CD4-positive, alpha-beta T cell (primary cell): Measurements from ENCODE around the gene PPIL1. TPM values are rescaled to one million over a fixed set of nuclear protein-coding genes. Genes with fewer than 3 reads are reported as not detected.

Source experiments
- ATAC-seq: fragments of 200-7000 bp; cut with Tn5 transposase; one replicate; pipeline ENCODE4 v1.10.0; 2022; ENCODE audit warnings: mild to moderate bottlenecking; ENCODE audit not compliant: poor library complexity
- CTCF ChIA-PET: fragments of 350-600 bp; sonication (Branson Sonifier 250); formaldehyde crosslinking; loops from one replicate; lab custom pipeline; 2021; ENCODE audit warnings: antibody characterized with exemption, inconsistent platforms; lab: Charles Lee
- POLR2A ChIA-PET: fragments of 350-600 bp; sonication (Branson Sonifier 250); formaldehyde crosslinking; loops from one replicate; lab custom pipeline; 2021; ENCODE audit warnings: antibody characterized with exemption, inconsistent platforms; lab: Charles Lee
- DNase-seq, 14 experiments: peaks; one replicate each; pipeline ENCODE4 v3.0.0-alpha.2; 2013 to 2020; ENCODE audit warnings: mixed read lengths in 2 of 14
- H3K27ac ChIP-seq, 2 donors: one replicate each; pipeline versions ENCODE4 v1.5.1 to v1.7.0; 2013; ENCODE audit warnings: low read length in 2 of 2, low read depth in 1 of 2, mild to moderate bottlenecking in 1 of 2
- H3K27me3 ChIP-seq, 2 experiments: 1 replicate in 1 of 2; 2 replicates in 1 of 2; pipeline versions ENCODE4 v1.6.1 to v1.7.0; 2013; ENCODE audit warnings: low read length in 2 of 2, control low read depth in 1 of 2, mild to moderate bottlenecking in 1 of 2, moderate library complexity in 1 of 2; ENCODE audit not compliant: insufficient read depth in 2 of 2, control insufficient read depth in 1 of 2
- H3K36me3 ChIP-seq: one replicate; pipeline ENCODE4 v1.6.1; 2013; ENCODE audit warnings: low read length, control low read depth; ENCODE audit not compliant: insufficient read depth
- H3K4me1 ChIP-seq: one replicate; pipeline ENCODE4 v1.6.1; 2013; ENCODE audit warnings: low read length, control low read depth; ENCODE audit not compliant: insufficient read depth
- H3K4me3 ChIP-seq: one replicate; pipeline ENCODE4 v1.5.1; 2013; ENCODE audit warnings: mild to moderate bottlenecking, low read length, moderate library complexity
- H3K9me3 ChIP-seq, 2 experiments: 1 replicate in 1 of 2; 2 replicates in 1 of 2; pipeline versions ENCODE4 v1.6.1 to v1.7.0; 2013; ENCODE audit warnings: low read length in 2 of 2, mild to moderate bottlenecking in 2 of 2, control low read depth in 1 of 2, moderate library complexity in 1 of 2; ENCODE audit not compliant: control insufficient read depth in 1 of 2, insufficient read depth in 1 of 2
- H3K27ac Mint-ChIP-seq: one replicate; pipeline ENCODE4 v1.8.0; 2020; ENCODE audit warnings: mixed read lengths
- H3K27me3 Mint-ChIP-seq: one replicate; pipeline ENCODE4 v1.8.0; 2021; ENCODE audit warnings: mixed read lengths
- H3K36me3 Mint-ChIP-seq: one replicate; pipeline ENCODE4 v1.8.0; 2021; ENCODE audit warnings: low read depth, mixed read lengths
- H3K4me1 Mint-ChIP-seq: one replicate; pipeline ENCODE4 v1.8.0; 2021; ENCODE audit warnings: low read depth, mixed read lengths
- H3K4me3 Mint-ChIP-seq: one replicate; pipeline ENCODE4 v1.8.0; 2020; ENCODE audit warnings: mild to moderate bottlenecking, mixed read lengths
- H3K9me3 Mint-ChIP-seq: one replicate; pipeline ENCODE4 v1.8.0; 2020; ENCODE audit warnings: mixed read lengths
- intact Hi-C, 2 experiments: fragments of 100-400 bp; cut with DNase I in 1 of 2; cut with micrococcal nuclease in 1 of 2; formaldehyde crosslinking; loops; one replicate each; pipeline versions ENCODE4 v1.15.1 to v1.9.0; 2023 to 2025; cut with DNase I, micrococcal nuclease
- total RNA-seq, 174 experiments: library from RNA in 2 of 174; stranded (reverse) in 2 of 174; gene quantifications; one replicate each; pipeline ENCODE4 v1.2.3 and lab custom pipeline; 2021 to 2026
- TF ChIP-seq, protein P1 (sequence below): fragments of 200-600 bp; IDR thresholded peaks from one replicate; pipeline ENCODE4 v1.8.0; 2022; ENCODE audit warnings: antibody characterized with exemption, mild to moderate bottlenecking

PPIL1 gene
- total RNA-seq, 2 experiments from 2014 or later, result 1.8 to 2.2 TPM

DNA sequence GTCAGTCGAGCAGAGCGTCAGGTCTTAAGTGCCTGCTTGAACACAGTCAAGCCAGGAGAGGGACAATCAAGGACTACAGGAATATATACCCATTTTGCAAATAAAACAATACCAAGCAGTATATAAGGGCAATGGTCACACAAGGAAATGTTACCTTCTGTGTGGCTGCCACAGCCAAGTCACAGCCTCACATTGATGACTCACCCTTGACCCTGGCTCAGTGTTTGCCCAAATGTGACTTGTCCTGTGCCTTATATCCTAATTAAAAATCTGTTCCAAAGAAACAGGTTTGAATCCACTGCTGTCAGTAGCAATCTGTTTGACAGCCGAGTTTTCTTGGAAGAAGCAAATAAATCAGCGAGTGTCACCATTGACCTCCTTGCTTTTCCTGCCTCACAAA, 45.4 kb upstream of the PPIL1 start:
- Histone ChIP-seq H3K9me3 (no peaks in the 10 kb centered on the region), H3K4me1 (no peaks in the 10 kb centered on the region), H3K27me3 (no peaks in the 10 kb centered on the region), H3K27ac (no peak overlapping the region), H3K36me3 (peaks cover 87% of the 10 kb centered on the region), H3K4me3 (no peak overlapping the region)
- POLR2A ChIA-PET, result no interaction called here
- no peaks in the 10 kb centered on the region for H3K27me3 Mint-ChIP-seq
- ATAC-seq, result no peak
- H3K4me3 Mint-ChIP-seq, result no peak overlapping the region
- TF ChIP-seq, protein P1, sequence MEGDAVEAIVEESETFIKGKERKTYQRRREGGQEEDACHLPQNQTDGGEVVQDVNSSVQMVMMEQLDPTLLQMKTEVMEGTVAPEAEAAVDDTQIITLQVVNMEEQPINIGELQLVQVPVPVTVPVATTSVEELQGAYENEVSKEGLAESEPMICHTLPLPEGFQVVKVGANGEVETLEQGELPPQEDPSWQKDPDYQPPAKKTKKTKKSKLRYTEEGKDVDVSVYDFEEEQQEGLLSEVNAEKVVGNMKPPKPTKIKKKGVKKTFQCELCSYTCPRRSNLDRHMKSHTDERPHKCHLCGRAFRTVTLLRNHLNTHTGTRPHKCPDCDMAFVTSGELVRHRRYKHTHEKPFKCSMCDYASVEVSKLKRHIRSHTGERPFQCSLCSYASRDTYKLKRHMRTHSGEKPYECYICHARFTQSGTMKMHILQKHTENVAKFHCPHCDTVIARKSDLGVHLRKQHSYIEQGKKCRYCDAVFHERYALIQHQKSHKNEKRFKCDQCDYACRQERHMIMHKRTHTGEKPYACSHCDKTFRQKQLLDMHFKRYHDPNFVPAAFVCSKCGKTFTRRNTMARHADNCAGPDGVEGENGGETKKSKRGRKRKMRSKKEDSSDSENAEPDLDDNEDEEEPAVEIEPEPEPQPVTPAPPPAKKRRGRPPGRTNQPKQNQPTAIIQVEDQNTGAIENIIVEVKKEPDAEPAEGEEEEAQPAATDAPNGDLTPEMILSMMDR, result no peak
- H3K36me3 Mint-ChIP-seq, result peaks cover 88% of the 10 kb centered on the region
- H3K27ac Mint-ChIP-seq, result no peak overlapping the region
- DNase-seq, result no peak
- H3K9me3 Mint-ChIP-seq, result no peaks in the 10 kb centered on the region
- CTCF ChIA-PET, result no interaction called here
- intact Hi-C loops, result no loop called here
- H3K4me1 Mint-ChIP-seq, result peaks cover 5% of the 10 kb centered on the region

DNA sequence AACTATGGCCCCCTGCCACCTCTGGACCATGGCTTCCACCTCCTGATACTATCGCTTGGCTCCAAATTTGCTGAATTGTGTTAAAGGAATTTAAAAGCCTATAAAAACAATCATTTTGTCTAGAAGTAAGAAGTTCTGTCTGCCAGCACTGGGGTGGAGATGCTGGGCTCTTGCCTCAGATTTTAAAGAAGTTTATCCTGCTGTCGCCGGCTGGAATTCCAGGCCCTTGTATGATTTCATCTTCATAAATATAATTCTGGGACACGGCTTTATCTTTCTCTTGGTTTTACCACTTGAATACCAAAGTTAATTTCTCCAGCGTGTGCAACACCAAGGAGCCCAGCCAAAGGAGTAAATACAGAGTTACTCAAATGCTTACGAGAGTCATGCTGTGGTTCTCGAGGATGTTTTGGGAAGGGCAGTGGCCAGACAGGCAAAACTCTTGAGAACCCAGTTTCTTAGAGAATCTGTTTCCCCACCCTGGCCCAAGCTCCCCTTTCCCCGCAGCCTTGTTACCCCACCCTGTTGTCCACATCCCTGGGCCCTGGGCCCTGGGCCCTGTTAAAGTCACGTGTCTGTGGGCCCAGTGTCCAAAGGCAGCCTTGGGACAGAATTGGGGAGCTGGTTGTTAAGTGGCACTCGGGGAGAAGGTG, 43.1 kb upstream of the PPIL1 start:
- Mint-ChIP-seq H3K4me3 (no peak overlapping the region), H3K4me1 (peaks cover 18% of the 10 kb centered on the region), H3K9me3 (no peaks in the 10 kb centered on the region), H3K36me3 (peaks cover 81% of the 10 kb centered on the region), H3K27ac (no peak overlapping the region), H3K27me3 (no peaks in the 10 kb centered on the region)
- Histone ChIP-seq H3K4me3 (no peak overlapping the region), H3K4me1 (peaks cover 21% of the 10 kb centered on the region), H3K27me3 (no peaks in the 10 kb centered on the region), H3K9me3 (no peaks in the 10 kb centered on the region), H3K36me3 (peaks cover 75% of the 10 kb centered on the region), H3K27ac (no peak overlapping the region)
- POLR2A ChIA-PET, result no interaction called here
- DNase-seq (no peak), ATAC-seq (no peak)
- CTCF ChIA-PET, result no interaction called here
- TF ChIP-seq, protein P1, result no peak
- intact Hi-C loops, result loop anchor here in 1 of 2 experiments (5.0 kb wide), 1 partner anchor 40 kb away; no protein-coding TSS in a partner anchor

DNA sequence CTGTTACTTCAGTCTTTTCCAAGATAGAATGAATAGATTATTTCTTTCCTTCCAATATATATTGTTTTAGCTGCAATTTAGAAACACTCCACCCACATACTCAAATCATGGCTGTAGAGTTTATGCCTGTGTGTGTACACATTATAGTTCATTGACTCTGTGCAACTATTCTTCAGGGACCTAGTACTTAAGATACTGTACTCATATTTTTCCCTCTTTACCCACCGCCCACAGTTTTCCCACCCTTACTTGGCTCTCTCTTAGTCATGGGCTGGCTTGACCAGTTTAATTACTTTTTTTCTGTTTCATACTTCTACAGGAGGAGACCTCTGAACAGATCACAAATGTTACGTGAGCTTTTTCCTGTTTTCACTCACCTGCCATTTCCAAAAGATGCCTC, 41.5 kb upstream of the PPIL1 start:
- Mint-ChIP-seq H3K4me3 (no peak overlapping the region), H3K4me1 (peaks cover 31% of the 10 kb centered on the region), H3K9me3 (no peaks in the 10 kb centered on the region), H3K27ac (peak overlapping the region; percentile 82), H3K36me3 (peaks cover 83% of the 10 kb centered on the region), H3K27me3 (no peaks in the 10 kb centered on the region)
- peaks cover 37% of the 10 kb centered on the region for H3K4me1 ChIP-seq
- ChIA-PET CTCF (interaction anchor here (4.5 kb wide), 1 partner anchor 31 kb away, joined by 23 read pairs; the partner anchor contains the start of gene C6orf89), POLR2A (no interaction called here)
- H3K27ac ChIP-seq, result no peak overlapping the region
- no peaks in the 10 kb centered on the region for H3K27me3 ChIP-seq
- H3K4me3 ChIP-seq, result no peak overlapping the region
- ATAC-seq (no peak), DNase-seq (no peak)
- H3K36me3 ChIP-seq, result peaks cover 68% of the 10 kb centered on the region
- TF ChIP-seq, protein P1, result no peak
- H3K9me3 ChIP-seq, result no peaks in the 10 kb centered on the region
- intact Hi-C loops, result loop anchor here in 1 of 2 experiments (5.0 kb wide), 1 partner anchor 41 kb away; no protein-coding TSS in a partner anchor
